Measurements from ENCODE around the gene SCRN2. TPM values are rescaled to one million over a fixed set of nuclear protein-coding genes. Genes with fewer than 3 reads are reported as not detected.

The SCRN2 gene
- total RNA-seq, 4 donors from 2014 or later = 11.0 to 22.3 (median 16.8) TPM

DNA sequence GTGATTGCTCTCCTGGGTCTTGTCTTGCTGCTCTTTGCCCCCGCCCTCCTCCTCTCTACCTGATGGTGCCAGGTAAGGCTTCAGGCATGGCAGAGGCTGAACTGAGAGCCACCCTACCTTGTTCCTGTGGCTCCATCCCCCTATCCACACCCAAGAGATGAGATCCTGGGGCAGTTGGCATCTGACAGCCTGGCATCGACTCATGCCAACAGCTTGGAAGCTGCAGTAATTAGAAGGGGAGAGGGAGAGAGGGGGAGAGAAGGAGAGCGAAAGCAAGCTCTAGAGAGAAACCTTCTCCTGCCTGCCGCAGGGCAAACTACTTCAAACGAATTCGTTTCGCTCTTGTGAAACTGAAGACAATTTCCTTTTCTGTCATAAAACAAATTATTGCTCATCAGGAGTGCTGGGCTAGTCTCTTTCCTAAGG lies 23.7 kb upstream of the SCRN2 start:
- in situ Hi-C loops (cut with MboI; ENCODE audit: low sequenced_read_pairs in 4 of 4) = no loop called here

DNA sequence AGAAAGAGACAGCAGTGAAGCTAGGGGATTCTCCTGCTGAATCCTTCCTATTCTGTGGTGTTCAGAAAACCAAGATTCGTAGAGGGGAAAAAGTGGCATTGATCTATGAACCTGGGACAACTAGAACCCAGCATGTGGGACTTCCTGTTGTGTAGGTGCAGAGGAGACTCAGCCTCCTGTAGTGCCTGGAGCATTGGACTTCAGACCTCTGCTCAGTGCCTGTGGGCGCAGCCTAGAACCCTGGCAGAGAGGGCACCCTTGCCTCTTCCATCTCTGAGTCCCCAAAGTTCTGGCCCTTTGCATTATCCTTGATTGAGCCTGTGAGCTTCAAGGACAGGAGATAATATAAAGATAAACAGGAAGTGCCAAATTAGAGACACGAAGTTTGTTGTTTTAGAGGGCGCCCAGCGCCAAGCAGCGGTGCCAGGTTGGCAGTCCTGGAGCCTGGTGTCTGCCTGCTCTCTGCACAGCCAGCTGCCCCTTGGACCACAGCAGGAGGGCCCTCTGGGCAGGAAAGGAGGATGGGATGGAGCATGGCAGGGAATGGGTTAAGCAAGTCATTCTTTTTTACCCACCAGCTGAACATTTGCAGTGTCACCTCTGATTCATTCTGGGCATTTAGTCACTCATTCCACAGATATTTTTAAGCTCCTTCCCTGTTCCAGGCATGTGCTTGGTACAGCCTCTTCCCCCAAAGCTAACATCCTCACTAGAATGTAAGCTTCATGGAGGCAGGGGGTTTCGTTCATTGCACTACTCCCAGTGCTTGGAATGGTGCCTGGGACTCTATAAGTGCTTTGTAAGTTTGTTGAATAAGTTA lies 21.8 kb upstream of the SCRN2 start:
- in situ Hi-C loops (cut with MboI; ENCODE audit: low sequenced_read_pairs in 4 of 4) (no loop called here), intact Hi-C loops (cut with DNase I; ENCODE audit: low total_unique reads) (no loop called here)
- Histone ChIP-seq H3K4me1 (no peaks in the 10 kb centered on the region), H3K4me3 (no peak overlapping the region), H3K27me3 (peaks cover 13 to 34% (median 19%) of the 10 kb centered on the region in 3 donors), H3K9me3 (no peaks in the 10 kb centered on the region), H3K27ac (no peak overlapping the region), H3K36me3 (no peaks in the 10 kb centered on the region)
- TF ChIP-seq, protein P1, sequence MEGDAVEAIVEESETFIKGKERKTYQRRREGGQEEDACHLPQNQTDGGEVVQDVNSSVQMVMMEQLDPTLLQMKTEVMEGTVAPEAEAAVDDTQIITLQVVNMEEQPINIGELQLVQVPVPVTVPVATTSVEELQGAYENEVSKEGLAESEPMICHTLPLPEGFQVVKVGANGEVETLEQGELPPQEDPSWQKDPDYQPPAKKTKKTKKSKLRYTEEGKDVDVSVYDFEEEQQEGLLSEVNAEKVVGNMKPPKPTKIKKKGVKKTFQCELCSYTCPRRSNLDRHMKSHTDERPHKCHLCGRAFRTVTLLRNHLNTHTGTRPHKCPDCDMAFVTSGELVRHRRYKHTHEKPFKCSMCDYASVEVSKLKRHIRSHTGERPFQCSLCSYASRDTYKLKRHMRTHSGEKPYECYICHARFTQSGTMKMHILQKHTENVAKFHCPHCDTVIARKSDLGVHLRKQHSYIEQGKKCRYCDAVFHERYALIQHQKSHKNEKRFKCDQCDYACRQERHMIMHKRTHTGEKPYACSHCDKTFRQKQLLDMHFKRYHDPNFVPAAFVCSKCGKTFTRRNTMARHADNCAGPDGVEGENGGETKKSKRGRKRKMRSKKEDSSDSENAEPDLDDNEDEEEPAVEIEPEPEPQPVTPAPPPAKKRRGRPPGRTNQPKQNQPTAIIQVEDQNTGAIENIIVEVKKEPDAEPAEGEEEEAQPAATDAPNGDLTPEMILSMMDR (IDR thresholded peaks at IDR 0.05 in 4 of 5, conservative IDR thresholded peaks at IDR 0.05 in 1 of 5) = no peak
- TF ChIP-seq POLR2A (IDR thresholded peaks at IDR 0.05) = no peak
- ATAC-seq (no peak), DNase-seq (no peak)

More for the DNA sequence above, 23.7 kb upstream of the SCRN2 start:
- ATAC-seq (no peak), DNase-seq (no peak)
- H3K27ac ChIP-seq = no peak overlapping the region
- no peaks in the 10 kb centered on the region for H3K9me3 ChIP-seq
- no peaks in the 10 kb centered on the region for H3K4me1 ChIP-seq
- H3K4me3 ChIP-seq = no peak overlapping the region
- intact Hi-C loops (cut with DNase I; ENCODE audit: low total_unique reads) = no loop called here
- TF ChIP-seq, protein P1 (IDR thresholded peaks at IDR 0.05 in 4 of 5, conservative IDR thresholded peaks at IDR 0.05 in 1 of 5) = no peak
- TF ChIP-seq POLR2A (IDR thresholded peaks at IDR 0.05) = no peak
- no peaks in the 10 kb centered on the region for H3K36me3 ChIP-seq
- H3K27me3 ChIP-seq = peaks cover 24 to 43% (median 28%) of the 10 kb centered on the region in 3 donors

- TF ChIP-seq POLR2A (IDR thresholded peaks at IDR 0.05) = no peak
- TF ChIP-seq, protein P1 (IDR thresholded peaks at IDR 0.05 in 4 of 5, conservative IDR thresholded peaks at IDR 0.05 in 1 of 5) = no peak
- in situ Hi-C loops (cut with MboI; ENCODE audit: low sequenced_read_pairs in 4 of 4) = no loop called here
- peaks cover 18 to 30% (median 22%) of the 10 kb centered on the region in 3 donors for H3K27me3 ChIP-seq
- DNase-seq = no peak
- H3K36me3 ChIP-seq = no peaks in the 10 kb centered on the region
- H3K9me3 ChIP-seq = no peaks in the 10 kb centered on the region
- no peak for ATAC-seq
- H3K27ac ChIP-seq = no peak overlapping the region
- intact Hi-C loops (cut with DNase I; ENCODE audit: low total_unique reads) = no loop called here
- H3K4me3 ChIP-seq = no peak overlapping the region
- no peaks in the 10 kb centered on the region for H3K4me1 ChIP-seq
Measured at GRCh38 chr17:47860386-47860785, 19.3 kb upstream of the SCRN2 start.

GRCh38 chr17:47857551-47858455 lies 16.7 kb upstream of the SCRN2 start:
- TF ChIP-seq POLR2A (IDR thresholded peaks at IDR 0.05) = no peak
- TF ChIP-seq, protein P1 (IDR thresholded peaks at IDR 0.05 in 4 of 5, conservative IDR thresholded peaks at IDR 0.05 in 1 of 5) = no peak
- no peak overlapping the region for H3K27ac ChIP-seq
- no peaks in the 10 kb centered on the region for H3K4me1 ChIP-seq
- ATAC-seq (no peak), DNase-seq (no peak)
- no peaks in the 10 kb centered on the region for H3K36me3 ChIP-seq
- no peaks in the 10 kb centered on the region for H3K9me3 ChIP-seq
- peaks cover 44 to 49% (median 48%) of the 10 kb centered on the region in 3 donors for H3K27me3 ChIP-seq
- H3K4me3 ChIP-seq = no peak overlapping the region
- in situ Hi-C loops (cut with MboI; ENCODE audit: low sequenced_read_pairs in 4 of 4) = no loop called here
- intact Hi-C loops (cut with DNase I; ENCODE audit: low total_unique reads) = no loop called here
